Endothelial cell (in vitro differentiated cells): ENCODE results near the gene PSMD10. TPM values are rescaled to one million over a fixed set of nuclear protein-coding genes. Genes with fewer than 3 reads are reported as not detected.
A peak's percentile ranks its signal among the peaks of the same experiment; 100 is the strongest.

Source experiments
- DNase-seq: peaks from one replicate; pipeline ENCODE4 v3.0.0; 2021; ENCODE audit warnings: low spot score
- H3K27ac Mint-ChIP-seq: one replicate; pipeline ENCODE4 v1.8.0; 2021; ENCODE audit warnings: mixed read lengths, inconsistent platforms; ENCODE audit not compliant: unreplicated experiment
- H3K27me3 Mint-ChIP-seq: one replicate; pipeline ENCODE4 v1.8.0; 2021; ENCODE audit warnings: mild to moderate bottlenecking, moderate library complexity, mixed read lengths, inconsistent platforms; ENCODE audit not compliant: unreplicated experiment
- H3K36me3 Mint-ChIP-seq: one replicate; pipeline ENCODE4 v1.8.0; 2021; ENCODE audit warnings: mild to moderate bottlenecking, low read depth, mixed read lengths, inconsistent platforms; ENCODE audit not compliant: unreplicated experiment
- H3K4me1 Mint-ChIP-seq: one replicate; pipeline ENCODE4 v1.8.0; 2021; ENCODE audit warnings: mild to moderate bottlenecking, mixed read lengths, inconsistent platforms; ENCODE audit not compliant: unreplicated experiment
- H3K4me3 Mint-ChIP-seq: one replicate; pipeline ENCODE4 v1.8.0; 2021; ENCODE audit warnings: mild to moderate bottlenecking, mixed read lengths, inconsistent platforms; ENCODE audit not compliant: unreplicated experiment
- H3K9me3 Mint-ChIP-seq: one replicate; pipeline ENCODE4 v1.8.0; 2021; ENCODE audit warnings: mixed read lengths, inconsistent platforms; ENCODE audit not compliant: unreplicated experiment
- CTCF ChIP-seq: fragments of 200-600 bp; sonication (generic); IDR thresholded peaks from one replicate; pipeline ENCODE4 v1.5.0; 2021; ENCODE audit warnings: antibody characterized with exemption; ENCODE audit not compliant: unreplicated experiment
- long read RNA-seq: library from polyadenylated mRNA; unstranded; transcript quantifications from one replicate; pipeline ENCODE4 v2.0.0, GENCODE V29; 2020; ENCODE audit not compliant: unreplicated experiment
- total RNA-seq: library from RNA; stranded (reverse); fragmentation: NEBNext Ultra II Directional; extraction: Animal tissue kit (Norgen Biotek cat#: 25700); gene quantifications from one replicate; pipeline ENCODE4 v1.2.1, GENCODE V29; 2021; ENCODE audit not compliant: unreplicated experiment

Gene PSMD10
- total RNA-seq, result 49.2 TPM
- long read RNA-seq, transcript PSMD10-201 (5 exons, 1,546 nt), result major isoform, 21 of 29 reads
- long read RNA-seq, partial matches to known transcripts, result 1 of 29 reads
- long read RNA-seq, other reads (novel, unspliced or antisense), result 2 of 29 reads

DNA sequence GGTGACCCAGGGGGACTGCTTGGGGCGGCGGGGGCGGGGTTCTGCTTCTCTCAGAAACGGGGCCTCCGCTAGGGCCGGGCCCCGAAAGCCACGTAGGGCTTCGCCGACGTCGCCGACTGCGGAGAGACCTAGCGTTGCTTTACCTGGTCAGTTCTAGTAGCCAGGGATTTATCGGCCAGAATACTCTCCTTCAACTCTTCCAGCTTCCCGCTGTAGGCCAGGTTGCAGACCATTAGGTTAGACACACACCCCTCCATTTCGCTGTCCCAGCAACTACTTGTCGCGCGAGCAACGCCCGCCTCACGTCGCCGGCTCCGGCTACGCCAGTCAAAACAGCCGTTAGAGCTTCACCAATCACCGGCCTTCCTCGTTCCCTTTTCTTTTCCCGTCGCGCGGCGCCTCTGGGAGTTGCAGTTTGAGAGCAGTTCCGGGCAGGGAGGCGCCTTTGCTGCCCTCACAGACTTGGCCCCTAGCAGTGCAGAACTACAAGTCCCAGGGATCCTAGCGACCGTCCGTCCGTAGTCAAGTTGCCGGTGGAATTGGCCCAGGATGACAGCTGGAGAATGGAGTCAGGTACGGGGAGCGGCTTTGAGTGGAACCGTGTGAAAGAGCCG, at the start of gene PSMD10, which contains the start of gene ATG4A:
PSMD10 (minus strand) TSS at position 279 of the 614 bp plus-strand sequence; CDS start at position 257, 22 bp downstream.
ATG4A (plus strand) TSS at position 515 of the 614 bp plus-strand sequence; CDS start at position 564, 49 bp downstream.
- DNase-seq, result peak; percentile 82
- Mint-ChIP-seq H3K27ac (no peak within 1 kb of the TSS), H3K36me3 (no peaks in the 10 kb centered on the region), H3K9me3 (no peaks in the 10 kb centered on the region), H3K27me3 (no peaks in the 10 kb centered on the region), H3K4me1 (peaks cover 2% of the 10 kb centered on the region), H3K4me3 (no peak within 1 kb of the TSS)
- TF ChIP-seq CTCF, result no peak

- Mint-ChIP-seq H3K9me3 (no peaks in the 10 kb centered on the region), H3K4me3 (no peak overlapping the region), H3K27me3 (no peaks in the 10 kb centered on the region), H3K27ac (no peak overlapping the region), H3K36me3 (peaks cover 14% of the 10 kb centered on the region), H3K4me1 (no peaks in the 10 kb centered on the region)
- TF ChIP-seq CTCF, result peak; percentile 47
- DNase-seq, result no peak
These were observed 47.7 kb upstream of the PSMD10 start for GRCh38 chrX:108138814-108139702.

DNA sequence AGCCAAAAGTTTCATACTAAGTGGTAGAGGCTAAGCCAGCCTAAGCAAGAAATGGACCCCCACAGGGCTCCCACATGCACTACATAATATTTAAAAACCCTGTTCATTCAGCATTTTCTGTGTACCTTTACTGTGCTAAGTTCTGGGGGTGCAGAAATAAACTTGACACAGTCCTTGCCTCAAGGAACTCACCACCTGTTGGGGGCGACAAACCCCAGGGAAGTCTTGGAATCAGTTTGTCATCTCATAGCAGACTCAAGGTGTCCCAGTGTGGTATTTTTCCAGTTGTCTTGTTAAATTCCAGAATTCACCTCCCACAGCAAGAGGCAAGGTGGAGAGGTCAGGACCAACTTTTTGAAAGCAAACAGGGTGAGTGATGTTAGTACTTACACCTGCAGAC, 43.4 kb upstream of the PSMD10 start:
- Mint-ChIP-seq H3K4me3 (no peak overlapping the region), H3K4me1 (peaks cover 14% of the 10 kb centered on the region), H3K27me3 (no peaks in the 10 kb centered on the region), H3K36me3 (peaks cover 7% of the 10 kb centered on the region), H3K27ac (no peak overlapping the region), H3K9me3 (no peaks in the 10 kb centered on the region)
- no peak for DNase-seq
- no peak for TF ChIP-seq CTCF

DNA sequence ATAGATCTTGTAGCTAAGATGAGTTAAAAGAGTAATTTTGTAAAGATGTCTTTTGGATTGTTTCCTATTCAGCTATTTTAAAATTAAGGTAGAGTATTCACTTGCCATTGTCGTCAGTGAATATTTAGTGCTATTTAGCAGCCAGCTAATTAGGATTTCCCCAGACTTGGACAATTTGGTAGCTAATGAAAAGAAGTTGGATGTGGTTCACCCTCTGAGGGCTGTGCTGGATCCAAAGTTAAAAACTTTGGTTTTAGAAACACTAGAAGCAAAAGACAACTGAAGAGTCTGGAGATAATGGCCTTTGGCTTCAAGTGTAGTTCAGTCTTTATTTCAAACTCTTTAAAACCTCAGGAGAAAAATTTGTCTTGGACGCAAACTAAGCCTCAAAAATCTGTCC, 41.5 kb upstream of the PSMD10 start:
- Mint-ChIP-seq H3K27me3 (no peaks in the 10 kb centered on the region), H3K4me3 (no peak overlapping the region), H3K4me1 (peaks cover 14% of the 10 kb centered on the region), H3K9me3 (no peaks in the 10 kb centered on the region), H3K27ac (no peak overlapping the region), H3K36me3 (peaks cover 4% of the 10 kb centered on the region)
- no peak for TF ChIP-seq CTCF
- no peak for DNase-seq

DNA sequence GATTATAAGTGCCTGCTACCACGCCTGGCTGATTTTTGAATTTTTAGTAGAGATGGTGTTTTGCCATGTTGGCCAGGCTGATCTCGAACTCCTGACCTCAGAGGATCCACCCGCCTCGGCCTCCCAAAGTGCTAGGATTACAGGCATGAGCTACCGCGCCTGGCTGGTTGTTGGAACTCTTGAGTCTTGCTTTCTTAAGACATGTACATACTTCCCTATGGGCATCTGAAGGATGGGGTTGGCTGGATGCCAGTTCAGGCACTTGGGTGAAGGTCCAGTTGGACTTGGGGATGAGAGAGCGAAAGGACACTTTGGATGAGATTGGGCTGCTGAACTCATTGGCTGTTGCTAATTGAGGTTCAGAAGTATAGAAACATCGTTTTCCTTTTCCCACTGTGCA, 40.7 kb upstream of the PSMD10 start:
- H3K9me3 Mint-ChIP-seq, result no peaks in the 10 kb centered on the region
- DNase-seq, result no peak
- no peak for TF ChIP-seq CTCF
- no peak overlapping the region for H3K4me3 Mint-ChIP-seq
- no peaks in the 10 kb centered on the region for H3K27me3 Mint-ChIP-seq
- peak overlapping the region; percentile 76 for H3K27ac Mint-ChIP-seq
- H3K4me1 Mint-ChIP-seq, result peaks cover 17% of the 10 kb centered on the region
- H3K36me3 Mint-ChIP-seq, result peaks cover 2% of the 10 kb centered on the region
